WERI-Rb-1 (cell line): Measurements from ENCODE around the gene RSRC2.

Source experiments
- DNase-seq: peaks from one replicate; pipeline ENCODE4 v3.0.0-alpha.2; 2020
- H3K27ac ChIP-seq: fragments of 250-450 bp; sonication (Bioruptor Pico); 2 replicates; pipeline ENCODE4 v1.5.1; 2020; ENCODE audit warnings: mild to moderate bottlenecking, moderate library complexity
- H3K27me3 ChIP-seq: fragments of 250-450 bp; sonication (Bioruptor Pico); 2 replicates; pipeline ENCODE4 v1.5.1; 2021; ENCODE audit warnings: mild to moderate bottlenecking, low read depth, moderate library complexity; ENCODE audit not compliant: insufficient read depth, severe bottlenecking
- H3K36me3 ChIP-seq: fragments of 250-450 bp; sonication (Bioruptor Pico); 2 replicates; pipeline ENCODE4 v1.5.1; 2020; ENCODE audit warnings: mild to moderate bottlenecking, moderate library complexity
- H3K4me3 ChIP-seq: 2 replicates; pipeline ENCODE4 v1.5.1; 2011; ENCODE audit warnings: low read depth, mild to moderate bottlenecking, control low read depth, low read length
- H3K9me3 ChIP-seq: fragments of 250-450 bp; sonication (Bioruptor Pico); 2 replicates; pipeline ENCODE4 v1.5.1; 2021; ENCODE audit warnings: mild to moderate bottlenecking, moderate library complexity; ENCODE audit not compliant: severe bottlenecking
- TF ChIP-seq, protein P1 (sequence below): IDR thresholded peaks from 2 replicates; pipeline ENCODE4 v1.5.1; 2011; ENCODE audit warnings: low read depth, mild to moderate bottlenecking, control low read depth, inconsistent platforms, low read length

The RSRC2 gene

DNA sequence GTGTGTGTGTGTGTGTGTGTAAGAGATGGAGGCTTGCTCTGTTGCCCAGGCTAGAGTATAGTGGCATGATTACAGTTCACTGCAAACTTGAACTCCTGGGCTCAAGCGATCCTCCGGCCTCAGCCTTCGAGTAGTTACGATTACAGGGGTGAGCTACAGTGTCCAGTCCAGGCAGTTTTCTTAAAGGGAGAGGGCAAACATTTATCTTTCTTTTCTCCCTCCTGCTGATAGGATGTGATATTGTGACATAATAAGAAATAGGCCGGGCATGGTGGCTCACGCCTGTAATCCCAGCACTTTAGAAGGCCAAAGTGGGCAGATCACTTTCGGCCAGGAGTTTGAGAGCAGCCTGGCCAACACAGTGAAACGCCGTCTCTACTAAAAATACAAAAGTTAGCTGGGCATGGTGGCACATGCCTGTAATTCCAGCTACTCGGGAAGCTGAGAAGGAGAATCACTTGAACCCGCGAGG is 72.5 kb downstream of the RSRC2 start:
- Histone ChIP-seq H3K27ac (no peak overlapping the region), H3K27me3 (no peaks in the 10 kb centered on the region), H3K36me3 (no peaks in the 10 kb centered on the region), H3K9me3 (no peaks in the 10 kb centered on the region), H3K4me3 (no peak overlapping the region)
- no peak for DNase-seq
- TF ChIP-seq, protein P1, sequence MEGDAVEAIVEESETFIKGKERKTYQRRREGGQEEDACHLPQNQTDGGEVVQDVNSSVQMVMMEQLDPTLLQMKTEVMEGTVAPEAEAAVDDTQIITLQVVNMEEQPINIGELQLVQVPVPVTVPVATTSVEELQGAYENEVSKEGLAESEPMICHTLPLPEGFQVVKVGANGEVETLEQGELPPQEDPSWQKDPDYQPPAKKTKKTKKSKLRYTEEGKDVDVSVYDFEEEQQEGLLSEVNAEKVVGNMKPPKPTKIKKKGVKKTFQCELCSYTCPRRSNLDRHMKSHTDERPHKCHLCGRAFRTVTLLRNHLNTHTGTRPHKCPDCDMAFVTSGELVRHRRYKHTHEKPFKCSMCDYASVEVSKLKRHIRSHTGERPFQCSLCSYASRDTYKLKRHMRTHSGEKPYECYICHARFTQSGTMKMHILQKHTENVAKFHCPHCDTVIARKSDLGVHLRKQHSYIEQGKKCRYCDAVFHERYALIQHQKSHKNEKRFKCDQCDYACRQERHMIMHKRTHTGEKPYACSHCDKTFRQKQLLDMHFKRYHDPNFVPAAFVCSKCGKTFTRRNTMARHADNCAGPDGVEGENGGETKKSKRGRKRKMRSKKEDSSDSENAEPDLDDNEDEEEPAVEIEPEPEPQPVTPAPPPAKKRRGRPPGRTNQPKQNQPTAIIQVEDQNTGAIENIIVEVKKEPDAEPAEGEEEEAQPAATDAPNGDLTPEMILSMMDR = no peak
